Keratinocyte (primary cell): ENCODE data around the gene ATXN7. TPM values are rescaled to one million over a fixed set of nuclear protein-coding genes. Genes with fewer than 3 reads are reported as not detected.

Experiments
- DNase-seq: peaks from one replicate; pipeline ENCODE4 v3.0.0-alpha.2; 2011; ENCODE audit warnings: low read depth, missing footprints, low spot score
- FAIRE-seq: peaks from 2 replicates; lab custom pipeline; 2011; peaks lifted over from hg19 to GRCh38; lab: Jason Lieb, UNC
- H2AFZ ChIP-seq: 2 replicates; pipeline ENCODE4 v1.6.0; 2012; ENCODE audit warnings: low read length, control low read depth, inconsistent platforms; ENCODE audit not compliant: control insufficient read depth
- H3K27ac ChIP-seq: 2 replicates; pipeline ENCODE4 v1.5.1; 2011; ENCODE audit warnings: low read length; ENCODE audit not compliant: control insufficient read depth, insufficient read depth
- H3K27me3 ChIP-seq: 3 replicates; pipeline ENCODE4 v1.6.0; 2011; ENCODE audit warnings: low read length; ENCODE audit not compliant: control insufficient read depth, insufficient read depth; ENCODE audit errors: extremely low read depth
- H3K36me3 ChIP-seq, 2 experiments: 2 replicates in 1 of 2; 3 replicates in 1 of 2; pipeline ENCODE4 v1.5.1; 2011; ENCODE audit warnings: low read length in 2 of 2, mild to moderate bottlenecking in 1 of 2; ENCODE audit not compliant: control insufficient read depth in 2 of 2, insufficient read depth in 2 of 2; ENCODE audit errors: extremely low read depth in 1 of 2
- H3K4me1 ChIP-seq: 3 replicates; pipeline ENCODE4 v1.5.1; 2011; ENCODE audit warnings: low read length; ENCODE audit not compliant: control insufficient read depth, insufficient read depth; ENCODE audit errors: extremely low read depth
- H3K4me2 ChIP-seq: 3 replicates; pipeline ENCODE4 v1.6.0; 2011; ENCODE audit warnings: low read depth, low read length; ENCODE audit not compliant: control insufficient read depth, insufficient read depth; ENCODE audit errors: extremely low read depth
- H3K4me3 ChIP-seq, 3 experiments: fragments of 200-600 bp in 1 of 3; sonication (generic) in 1 of 3; 2 replicates in 2 of 3; 3 replicates in 1 of 3; pipeline ENCODE4 v1.5.1; 2011 to 2016; ENCODE audit warnings: low read length in 3 of 3, mild to moderate bottlenecking in 3 of 3, control low read depth in 2 of 3, inconsistent platforms in 1 of 3, low read depth in 1 of 3, mixed read lengths in 1 of 3, mixed run types in 1 of 3, moderate library complexity in 1 of 3; ENCODE audit not compliant: control insufficient read depth in 2 of 3, insufficient read depth in 2 of 3; ENCODE audit errors: extremely low read depth in 1 of 3
- H3K79me2 ChIP-seq: 2 replicates; pipeline ENCODE4 v1.6.0; 2012; ENCODE audit warnings: low read length; ENCODE audit not compliant: control insufficient read depth, insufficient read depth
- H3K9ac ChIP-seq: 3 replicates; pipeline ENCODE4 v1.6.0; 2011; ENCODE audit warnings: low read length; ENCODE audit not compliant: control insufficient read depth, insufficient read depth; ENCODE audit errors: extremely low read depth
- H3K9me1 ChIP-seq: 3 replicates; pipeline ENCODE4 v1.6.0; 2011; ENCODE audit warnings: low read length; ENCODE audit not compliant: control insufficient read depth, insufficient read depth; ENCODE audit errors: extremely low read depth
- H3K9me3 ChIP-seq: 2 replicates; pipeline ENCODE4 v1.5.1; 2012; ENCODE audit warnings: low read depth, low read length; ENCODE audit not compliant: control insufficient read depth
- H4K20me1 ChIP-seq: 3 replicates; pipeline ENCODE4 v1.6.0; 2011; ENCODE audit warnings: low read length; ENCODE audit not compliant: control insufficient read depth, insufficient read depth; ENCODE audit errors: extremely low read depth
- CTCF ChIP-seq, 3 experiments: IDR thresholded peaks in 1 of 3; conservative IDR thresholded peaks in 1 of 3; optimal IDR thresholded peaks in 1 of 3; 2 replicates in 2 of 3; 3 replicates in 1 of 3; pipeline versions ENCODE3 to v1.5.1; 2011; ENCODE audit warnings: low read length in 3 of 3, mild to moderate bottlenecking in 3 of 3, moderate library complexity in 2 of 3, control low read depth in 1 of 3, inconsistent platforms in 1 of 3; ENCODE audit not compliant: insufficient read depth in 2 of 3; ENCODE audit errors: extremely low read depth in 1 of 3
- EZH2 ChIP-seq: IDR thresholded peaks from one replicate; pipeline ENCODE4 v1.6.1; 2012; ENCODE audit warnings: inconsistent platforms, mild to moderate bottlenecking, low read length, moderate library complexity
- dilution Hi-C: fragments of 300-500 bp; cut with MboI; formaldehyde crosslinking; loops from one replicate; pipeline ENCODE4 v1.7.0; 2020; ENCODE audit warnings: low sequenced_read_pairs; ENCODE audit not compliant: extremely low pct_ligation_motif_present
- polyA plus RNA-seq, 5 experiments: library from polyadenylated mRNA; depleted of rRNA in 3 of 5; stranded (reverse) in 3 of 5; stranded (forward) in 1 of 5; unstranded in 1 of 5; fragments of >200 nt; gene quantifications; 1 replicate in 1 of 5; 2 replicates in 3 of 5; 3 replicates in 1 of 5; pipeline versions ENCODE4 v1.2.1 to v1.2.3, GENCODE V29; 2011 to 2012; ENCODE audit warnings: missing spikeins in 2 of 5, low read depth in 1 of 5, low replicate concordance in 1 of 5

The ATXN7 gene
- polyA plus RNA-seq, 1 donor (not counting 4 experiments of a cell fraction or from before 2014, with no cell fraction given), result 8.8 TPM

DNA sequence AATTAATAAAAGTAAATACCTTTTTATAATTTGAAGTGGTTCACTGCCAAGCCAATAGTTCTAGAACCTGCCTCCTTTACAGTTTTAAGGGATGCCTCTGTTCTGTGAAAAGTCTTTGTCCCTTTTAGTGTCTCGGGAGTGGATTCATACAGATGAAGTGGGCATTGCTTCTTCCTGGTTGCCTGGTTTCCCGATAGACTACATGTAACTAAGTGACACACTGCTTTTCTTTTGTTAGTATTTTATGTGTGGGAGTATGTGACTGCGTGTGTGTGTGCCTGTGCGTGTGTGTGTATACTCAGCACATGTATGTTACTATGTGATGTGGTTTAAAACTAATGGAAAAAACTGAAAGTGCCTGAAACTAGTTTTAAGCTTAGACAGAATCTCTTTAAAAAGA, 138.6 kb downstream of the ATXN7 start:
- Histone ChIP-seq H3K27me3 (no peaks in the 10 kb centered on the region), H3K4me2 (no peak overlapping the region), H3K79me2 (no peaks in the 10 kb centered on the region), H3K27ac (no peak overlapping the region), H4K20me1 (no peaks in the 10 kb centered on the region), H2AFZ (no peak overlapping the region), H3K4me1 (no peaks in the 10 kb centered on the region), H3K9me3 (no peaks in the 10 kb centered on the region), H3K9me1 (no peaks in the 10 kb centered on the region), H3K4me3 (no peak overlapping the region), H3K9ac (no peak overlapping the region), H3K36me3 (peaks cover 23 to 24% of the 10 kb centered on the region in 2 experiments)
- dilution Hi-C loops, result no loop called here
- FAIRE-seq (no peak), DNase-seq (no peak)
- no peak for TF ChIP-seq CTCF (optimal IDR thresholded peaks at IDR 0.05 in 1 of 3, IDR thresholded peaks at IDR 0.05 in 1 of 3, conservative IDR thresholded peaks at IDR 0.05 in 1 of 3; ENCODE audit: extremely low read depth in 1 of 3, insufficient read depth in 2 of 3, low read length in 3 of 3)
- TF ChIP-seq EZH2, result no peak

- H3K4me1 ChIP-seq, result peaks cover 3% of the 10 kb centered on the region
- H3K27ac ChIP-seq, result no peak overlapping the region
- no peaks in the 10 kb centered on the region for H3K9me3 ChIP-seq
- H3K79me2 ChIP-seq, result no peaks in the 10 kb centered on the region
- TF ChIP-seq CTCF (optimal IDR thresholded peaks at IDR 0.05 in 1 of 3, IDR thresholded peaks at IDR 0.05 in 1 of 3, conservative IDR thresholded peaks at IDR 0.05 in 1 of 3; ENCODE audit: extremely low read depth in 1 of 3, insufficient read depth in 2 of 3, low read length in 3 of 3) (no peak), EZH2 (no peak)
- H4K20me1 ChIP-seq, result no peaks in the 10 kb centered on the region
- H3K4me3 ChIP-seq, result no peak overlapping the region
- H3K27me3 ChIP-seq, result no peaks in the 10 kb centered on the region
- DNase-seq (no peak), FAIRE-seq (no peak)
- no peak overlapping the region for H3K9ac ChIP-seq
- peaks cover 20 to 28% of the 10 kb centered on the region in 2 experiments for H3K36me3 ChIP-seq
- dilution Hi-C loops, result no loop called here
- H3K4me2 ChIP-seq, result no peak overlapping the region
- H2AFZ ChIP-seq, result no peak overlapping the region
- H3K9me1 ChIP-seq, result no peaks in the 10 kb centered on the region
These were observed 139.9 kb downstream of the ATXN7 start for GRCh38 chr3:64003589-64003988.
